Upper lobe of left lung (tissue), 6 donors: ENCODE data around the gene MOCOS. TPM values are rescaled to one million over a fixed set of nuclear protein-coding genes. Genes with fewer than 3 reads are reported as not detected.

ENCODE experiments used
- ATAC-seq, 2 donors: fragments of 200-7000 bp; cut with Tn5 transposase; one replicate each; pipeline ENCODE4 v1.9.1; 2022; ENCODE audit warnings: mild to moderate bottlenecking in 2 of 2, moderate library complexity in 2 of 2; ENCODE audit not compliant: low FRiP score in 2 of 2
- DNase-seq, 2 donors: peaks; one replicate each; pipeline ENCODE4 v3.0.0-alpha.2; 2019 to 2020
- H3K27ac ChIP-seq, 4 donors: fragments of 200-600 bp; sonication (generic); one replicate each; pipeline ENCODE4 v1.5.1; 2016 to 2019
- H3K27me3 ChIP-seq, 4 donors: fragments of 200-600 bp; sonication (generic); one replicate each; pipeline ENCODE4 v1.5.1; 2017 to 2019
- H3K36me3 ChIP-seq, 4 donors: fragments of 200-600 bp; sonication (generic); one replicate each; pipeline ENCODE4 v1.5.1; 2016 to 2019
- H3K4me1 ChIP-seq, 4 donors: fragments of 200-600 bp; sonication (generic); one replicate each; pipeline ENCODE4 v1.5.1; 2018 to 2019
- H3K4me3 ChIP-seq, 4 donors: fragments of 200-600 bp; sonication (generic); one replicate each; pipeline ENCODE4 v1.5.1; 2017 to 2019; ENCODE audit warnings: mild to moderate bottlenecking in 2 of 4, moderate library complexity in 1 of 4
- H3K9me3 ChIP-seq, 4 donors: fragments of 200-600 bp; sonication (generic); one replicate each; pipeline ENCODE4 v1.5.1; 2018 to 2019
- CTCF ChIP-seq, 6 experiments: fragments of 450-650 bp in 4 of 6; fragments of 200-600 bp in 2 of 6; sonication (generic) in 2 of 6; IDR thresholded peaks; one replicate each; pipeline ENCODE4 v1.5.1; 2016 to 2019; ENCODE audit warnings: antibody characterized with exemption in 6 of 6
- EP300 ChIP-seq, 4 donors: sonication (generic); formaldehyde crosslinking; IDR thresholded peaks; one replicate each; pipeline ENCODE4 v1.5.1; 2017; ENCODE audit warnings: antibody characterized with exemption in 4 of 4, control low read depth in 2 of 4
- POLR2A ChIP-seq, 4 donors: fragments of 450-650 bp; IDR thresholded peaks; one replicate each; pipeline ENCODE4 v1.5.1; 2016 to 2017; ENCODE audit warnings: antibody characterized with exemption in 4 of 4, mild to moderate bottlenecking in 2 of 4
- POLR2AphosphoS5 ChIP-seq, 2 donors: sonication (generic); formaldehyde crosslinking; IDR thresholded peaks; one replicate each; pipeline ENCODE4 v1.5.1; 2017; ENCODE audit warnings: antibody characterized with exemption in 2 of 2
- WGBS, 2 donors: methylation state at CpG; one replicate each; pipeline ENCODE4 v1.1.5; 2017 to 2018; 5-methylcytosine and 5-hydroxymethylcytosine counted together
- total RNA-seq, 6 donors: library from RNA; depleted of rRNA in 4 of 6; stranded (reverse); fragments of >200 nt in 4 of 6; gene quantifications; one replicate each; pipeline versions ENCODE4 v1.1.0 to v1.2.1, GENCODE V29; 2016 to 2021
- donor health status: DM: no; HTN: no; CAD: no; lungs with moderate emphysema.
- donor health status: DM: no; HTN: yes; CAD: no; lungs with severe emphysema.

Gene MOCOS
- total RNA-seq, 6 donors from 2014 or later: 1.9 to 4.7 (median 3.8) TPM

- Histone ChIP-seq H3K4me3 (no peak overlapping the region), H3K36me3 (no peaks in the 10 kb centered on the region), H3K9me3 (peaks cover 0 to 15% (median 9%) of the 10 kb centered on the region in 4 donors), H3K4me1 (no peaks in the 10 kb centered on the region), H3K27me3 (no peaks in the 10 kb centered on the region), H3K27ac (no peak overlapping the region)
- WGBS, 2 donors: 39 to 42% methylated on average over 4 of the region's 4 CpGs
- DNase-seq (no peak), ATAC-seq (peak in 1 of 2 donors; percentile 53)
- TF ChIP-seq POLR2AphosphoS5 (IDR thresholded peaks at IDR 0.05) (no peak), CTCF (IDR thresholded peaks at IDR 0.05) (no peak), POLR2A (IDR thresholded peaks at IDR 0.05) (no peak), EP300 (IDR thresholded peaks at IDR 0.05) (no peak)
Measured at GRCh38 chr18:36314754-36315153, 127.5 kb downstream of the MOCOS start.

- TF ChIP-seq CTCF (IDR thresholded peaks at IDR 0.05): no peak
- no peak for TF ChIP-seq EP300 (IDR thresholded peaks at IDR 0.05)
- no peak for TF ChIP-seq POLR2A (IDR thresholded peaks at IDR 0.05)
- TF ChIP-seq POLR2AphosphoS5 (IDR thresholded peaks at IDR 0.05): no peak
- H3K36me3 ChIP-seq: no peaks in the 10 kb centered on the region
Measured at GRCh38 chr18:36315736-36316135, 128.4 kb downstream of the MOCOS start.

GRCh38 chr18:36316246-36316645 is 128.9 kb downstream of the MOCOS start:
- Histone ChIP-seq H3K36me3 (no peaks in the 10 kb centered on the region), H3K27ac (no peak overlapping the region), H3K4me3 (no peak overlapping the region), H3K4me1 (no peaks in the 10 kb centered on the region), H3K27me3 (no peaks in the 10 kb centered on the region), H3K9me3 (peaks cover 0 to 15% (median 9%) of the 10 kb centered on the region in 4 donors)
- TF ChIP-seq POLR2AphosphoS5 (IDR thresholded peaks at IDR 0.05) (no peak), EP300 (IDR thresholded peaks at IDR 0.05) (no peak), CTCF (IDR thresholded peaks at IDR 0.05) (no peak), POLR2A (IDR thresholded peaks at IDR 0.05) (no peak)
- 83 to 91% methylated on average over 2 of the region's 2 CpGs for WGBS, 2 donors
- ATAC-seq: no peak
- DNase-seq: no peak

More at GRCh38 chr18:36315736-36316135, 128.4 kb downstream of the MOCOS start:
- H3K9me3 ChIP-seq: peaks cover 0 to 15% (median 9%) of the 10 kb centered on the region in 4 donors
- H3K27me3 ChIP-seq: no peaks in the 10 kb centered on the region
- ATAC-seq: peak in 1 of 2 donors; percentile 63
- H3K4me3 ChIP-seq: no peak overlapping the region
- WGBS, 2 donors: 72 to 78% methylated on average over 10 of the region's 10 CpGs
- no peaks in the 10 kb centered on the region for H3K4me1 ChIP-seq
- peak in 1 of 2 donors; percentile 25 for DNase-seq
- no peak overlapping the region for H3K27ac ChIP-seq

Other genes with a start within 250 kb of the MOCOS start
- gene RPRD1A, start 119.9 kb upstream of the MOCOS start, total RNA-seq: 10 to 100 TPM; 30.6 to 84.4 (median 44.3) TPM
- gene SLC39A6, start 58.2 kb upstream of the MOCOS start, total RNA-seq: 10 to 100 TPM in 5 of 6 donors, 1 to 10 TPM in 1; 10.0 to 39.6 (median 22.7) TPM
- 10 to 100 TPM; 33.1 to 91.5 (median 58.3) TPM for gene ELP2, start 57.6 kb upstream of the MOCOS start, total RNA-seq
- gene FHOD3, start 110.2 kb downstream of the MOCOS start, total RNA-seq: 1 to 10 TPM in 5 of 6 donors, under 1 TPM in 1; 0.40 to 4.8 (median 2.8) TPM